IMR-90 (cell line): ENCODE measurements around the gene C13orf46.

ENCODE experiments used
- TF ChIP-seq, protein P1 (sequence below): conservative IDR thresholded peaks from 2 replicates; pipeline ENCODE4 v1.5.1; 2012; ENCODE audit warnings: mild to moderate bottlenecking, low read depth, low read length, improper control_type of control experiment
- TF ChIP-seq, protein P2 (sequence below): fragments of 150-350 bp; IDR thresholded peaks from 2 replicates; pipeline ENCODE4 v1.6.1; 2017; ENCODE audit warnings: mild to moderate bottlenecking, antibody characterized with exemption, low read length, low read depth

GRCh38 chr13:113953561-113953960 is 20.3 kb downstream of the C13orf46 start:
- TF ChIP-seq, protein P1, sequence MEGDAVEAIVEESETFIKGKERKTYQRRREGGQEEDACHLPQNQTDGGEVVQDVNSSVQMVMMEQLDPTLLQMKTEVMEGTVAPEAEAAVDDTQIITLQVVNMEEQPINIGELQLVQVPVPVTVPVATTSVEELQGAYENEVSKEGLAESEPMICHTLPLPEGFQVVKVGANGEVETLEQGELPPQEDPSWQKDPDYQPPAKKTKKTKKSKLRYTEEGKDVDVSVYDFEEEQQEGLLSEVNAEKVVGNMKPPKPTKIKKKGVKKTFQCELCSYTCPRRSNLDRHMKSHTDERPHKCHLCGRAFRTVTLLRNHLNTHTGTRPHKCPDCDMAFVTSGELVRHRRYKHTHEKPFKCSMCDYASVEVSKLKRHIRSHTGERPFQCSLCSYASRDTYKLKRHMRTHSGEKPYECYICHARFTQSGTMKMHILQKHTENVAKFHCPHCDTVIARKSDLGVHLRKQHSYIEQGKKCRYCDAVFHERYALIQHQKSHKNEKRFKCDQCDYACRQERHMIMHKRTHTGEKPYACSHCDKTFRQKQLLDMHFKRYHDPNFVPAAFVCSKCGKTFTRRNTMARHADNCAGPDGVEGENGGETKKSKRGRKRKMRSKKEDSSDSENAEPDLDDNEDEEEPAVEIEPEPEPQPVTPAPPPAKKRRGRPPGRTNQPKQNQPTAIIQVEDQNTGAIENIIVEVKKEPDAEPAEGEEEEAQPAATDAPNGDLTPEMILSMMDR = no peak
- TF ChIP-seq, protein P2, sequence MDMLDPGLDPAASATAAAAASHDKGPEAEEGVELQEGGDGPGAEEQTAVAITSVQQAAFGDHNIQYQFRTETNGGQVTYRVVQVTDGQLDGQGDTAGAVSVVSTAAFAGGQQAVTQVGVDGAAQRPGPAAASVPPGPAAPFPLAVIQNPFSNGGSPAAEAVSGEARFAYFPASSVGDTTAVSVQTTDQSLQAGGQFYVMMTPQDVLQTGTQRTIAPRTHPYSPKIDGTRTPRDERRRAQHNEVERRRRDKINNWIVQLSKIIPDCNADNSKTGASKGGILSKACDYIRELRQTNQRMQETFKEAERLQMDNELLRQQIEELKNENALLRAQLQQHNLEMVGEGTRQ = no peak
